ENCODE data around the gene CMKLR1. TPM values are rescaled to one million over a fixed set of nuclear protein-coding genes. Genes with fewer than 3 reads are reported as not detected.

The CMKLR1 gene
- total and polyA plus RNA-seq, 2 donors (not counting 3 experiments of a cell fraction or from before 2014, with no cell fraction given) = 0.61 TPM; not detected in 1

- no peaks in the 10 kb centered on the region for H3K36me3 ChIP-seq (ENCODE audit: control insufficient read depth in 2 of 2, extremely low read depth in 1 of 2, insufficient read depth in 2 of 2, low read length in 2 of 2)
- H3K27ac ChIP-seq (ENCODE audit: insufficient read depth, low read depth, low read length) = no peak overlapping the region
- H3K4me3 ChIP-seq (replicated peaks in 1 of 3; ENCODE audit: insufficient read depth in 1 of 3, low read depth in 1 of 3, low read length in 3 of 3) = no peak overlapping the region
- intact Hi-C loops (cut with micrococcal nuclease) (no loop called here), dilution Hi-C loops (cut with MboI; ENCODE audit: extremely low pct_ligation_motif_present, low sequenced_read_pairs) (no loop called here)
- no peaks in the 10 kb centered on the region for H4K20me1 ChIP-seq (replicated peaks; ENCODE audit: control insufficient read depth, extremely low read depth, insufficient read depth, low read length)
- TF ChIP-seq EZH2 (IDR thresholded peaks at IDR 0.05; ENCODE audit: borderline replicate concordance, low read depth, low read length, severe bottlenecking) (no peak), POLR2AphosphoS5 (IDR thresholded peaks at IDR 0.05; ENCODE audit: insufficient read depth, low read depth, low read length) (no peak), GATA2 (IDR thresholded peaks at IDR 0.05; ENCODE audit: insufficient read depth, insufficient read length, low read depth, low read length) (no peak), FOS (IDR thresholded peaks at IDR 0.05; ENCODE audit: borderline replicate concordance, insufficient read depth, low read length) (no peak), MYC (IDR thresholded peaks at IDR 0.05; ENCODE audit: low read depth, low read length) (no peak)
- TF ChIP-seq, protein P1, sequence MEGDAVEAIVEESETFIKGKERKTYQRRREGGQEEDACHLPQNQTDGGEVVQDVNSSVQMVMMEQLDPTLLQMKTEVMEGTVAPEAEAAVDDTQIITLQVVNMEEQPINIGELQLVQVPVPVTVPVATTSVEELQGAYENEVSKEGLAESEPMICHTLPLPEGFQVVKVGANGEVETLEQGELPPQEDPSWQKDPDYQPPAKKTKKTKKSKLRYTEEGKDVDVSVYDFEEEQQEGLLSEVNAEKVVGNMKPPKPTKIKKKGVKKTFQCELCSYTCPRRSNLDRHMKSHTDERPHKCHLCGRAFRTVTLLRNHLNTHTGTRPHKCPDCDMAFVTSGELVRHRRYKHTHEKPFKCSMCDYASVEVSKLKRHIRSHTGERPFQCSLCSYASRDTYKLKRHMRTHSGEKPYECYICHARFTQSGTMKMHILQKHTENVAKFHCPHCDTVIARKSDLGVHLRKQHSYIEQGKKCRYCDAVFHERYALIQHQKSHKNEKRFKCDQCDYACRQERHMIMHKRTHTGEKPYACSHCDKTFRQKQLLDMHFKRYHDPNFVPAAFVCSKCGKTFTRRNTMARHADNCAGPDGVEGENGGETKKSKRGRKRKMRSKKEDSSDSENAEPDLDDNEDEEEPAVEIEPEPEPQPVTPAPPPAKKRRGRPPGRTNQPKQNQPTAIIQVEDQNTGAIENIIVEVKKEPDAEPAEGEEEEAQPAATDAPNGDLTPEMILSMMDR (IDR thresholded peaks at IDR 0.05; ENCODE audit: extremely low read depth in 1 of 2, insufficient read depth in 1 of 2, low read depth in 1 of 2, low read length in 2 of 2) = no peak
- TF ChIP-seq, protein P2, sequence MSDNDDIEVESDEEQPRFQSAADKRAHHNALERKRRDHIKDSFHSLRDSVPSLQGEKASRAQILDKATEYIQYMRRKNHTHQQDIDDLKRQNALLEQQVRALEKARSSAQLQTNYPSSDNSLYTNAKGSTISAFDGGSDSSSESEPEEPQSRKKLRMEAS (IDR thresholded peaks at IDR 0.05; ENCODE audit: insufficient read depth, insufficient read length) = no peak
- FAIRE-seq = no peak
- H3K4me2 ChIP-seq (ENCODE audit: insufficient read depth, low read length) = no peak overlapping the region
- no peak overlapping the region for H3K9ac ChIP-seq (replicated peaks; ENCODE audit: extremely low read depth, insufficient read depth, low read length)
- H3K4me1 ChIP-seq (ENCODE audit: control insufficient read depth, extremely low read depth, insufficient read depth, low read length) = peaks cover 29% of the 10 kb centered on the region
- no TSS peak for BruUV-seq (replicated peaks)
- no peak for DNase-seq (ENCODE audit: low read depth, low spot score)
- no peaks in the 10 kb centered on the region for H3K9me1 ChIP-seq (replicated peaks; ENCODE audit: control insufficient read depth, extremely low read depth, insufficient read depth, low read length)
- no peaks in the 10 kb centered on the region for H3K9me3 ChIP-seq (replicated peaks; ENCODE audit: control insufficient read depth, insufficient read depth, low read length)
- no peak overlapping the region for H2AFZ ChIP-seq (ENCODE audit: low read depth, low read length)
- ChIA-PET POLR2A (no interaction called here), CTCF (no interaction called here)
- no peaks in the 10 kb centered on the region for H3K27me3 ChIP-seq (ENCODE audit: control insufficient read depth in 2 of 2, insufficient read depth in 2 of 2, low read length in 2 of 2)
- no peaks in the 10 kb centered on the region for H3K79me2 ChIP-seq (ENCODE audit: control insufficient read depth, insufficient read depth, low read length)
Observed at GRCh38 chr12:108310489-108310888, 28.6 kb downstream of the CMKLR1 start.
